GM19193 (cell line): ENCODE measurements around the gene CLINT1.

Experiments used
- POLR2A ChIP-seq: IDR thresholded peaks from 4 replicates; pipeline ENCODE4 v1.6.1; 2011; ENCODE audit not compliant: insufficient read depth, insufficient read length; ENCODE audit errors: extremely low read depth

Gene CLINT1

GRCh38 chr5:157839157-157839795 lies 19.7 kb downstream of the CLINT1 start:
- no peak for TF ChIP-seq POLR2A

- TF ChIP-seq POLR2A: no peak
Measured at GRCh38 chr5:157836121-157836753, 22.7 kb downstream of the CLINT1 start.

GRCh38 chr5:157835041-157835440 lies 23.9 kb downstream of the CLINT1 start:
- no peak for TF ChIP-seq POLR2A

- TF ChIP-seq POLR2A: no peak
Measured at GRCh38 chr5:157828944-157829639, 29.9 kb downstream of the CLINT1 start.

DNA sequence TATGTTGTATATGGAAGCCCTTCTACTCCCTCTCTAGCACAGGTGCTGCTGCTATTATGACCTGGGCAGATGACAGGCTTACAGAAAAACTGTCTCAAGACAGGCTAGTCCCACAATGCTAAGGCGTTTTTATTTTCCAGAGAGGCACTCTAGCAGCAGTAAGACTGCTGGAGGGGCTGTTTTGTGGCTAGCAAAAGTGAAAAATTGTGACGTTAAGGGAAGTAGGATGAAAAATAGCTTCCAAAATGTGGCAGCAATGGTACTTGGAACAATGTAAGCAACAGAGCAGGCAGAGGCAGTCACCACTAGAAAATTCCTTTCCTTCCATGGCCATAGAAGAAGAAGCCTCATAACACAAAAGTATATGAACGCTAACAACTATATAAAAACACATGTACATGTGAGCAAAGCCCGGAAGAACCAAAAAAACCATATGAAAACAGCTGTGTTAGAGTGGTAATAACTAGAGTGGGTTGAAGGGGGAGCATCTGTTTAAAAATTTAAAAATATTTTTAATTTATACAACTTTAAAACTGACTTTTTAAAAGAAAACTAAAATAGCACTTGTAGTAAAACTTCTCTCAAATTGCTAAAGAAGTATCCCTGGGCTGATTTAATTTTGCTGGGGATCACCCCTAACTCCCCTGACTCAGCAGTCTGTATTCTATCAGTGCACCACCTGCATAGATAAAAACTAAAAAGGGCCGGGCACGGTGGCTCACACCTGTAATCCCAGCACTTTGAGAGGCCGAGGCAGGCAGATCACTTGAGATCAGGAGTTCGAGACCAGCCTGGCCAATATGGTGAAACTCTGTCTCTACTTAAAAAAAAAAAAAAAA lies 30.6 kb downstream of the CLINT1 start:
- TF ChIP-seq POLR2A: no peak

GRCh38 chr5:157827423-157827822 lies 31.5 kb downstream of the CLINT1 start:
- no peak for TF ChIP-seq POLR2A

DNA sequence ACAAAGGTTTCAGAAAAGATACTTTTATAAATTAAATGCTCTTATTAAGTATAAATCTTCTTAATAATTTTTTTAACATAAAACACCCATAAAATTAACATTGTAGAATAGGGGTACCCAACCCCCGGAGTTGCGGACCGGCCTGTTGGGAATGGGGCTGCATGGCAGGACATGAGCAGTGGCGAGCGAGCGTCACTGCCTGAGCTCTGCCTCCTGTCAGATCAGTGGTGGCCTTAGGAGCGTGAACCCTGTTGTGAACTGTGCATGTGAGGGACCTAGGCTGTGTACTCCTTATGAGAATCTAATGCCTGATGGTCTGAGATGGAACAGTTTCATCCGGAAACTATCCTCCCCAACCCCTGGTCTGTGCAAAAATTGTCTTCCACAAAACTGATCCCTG lies 35.3 kb downstream of the CLINT1 start:
- no peak for TF ChIP-seq POLR2A

- no peak for TF ChIP-seq POLR2A
Measured at GRCh38 chr5:157821822-157822622, 36.9 kb downstream of the CLINT1 start.

DNA sequence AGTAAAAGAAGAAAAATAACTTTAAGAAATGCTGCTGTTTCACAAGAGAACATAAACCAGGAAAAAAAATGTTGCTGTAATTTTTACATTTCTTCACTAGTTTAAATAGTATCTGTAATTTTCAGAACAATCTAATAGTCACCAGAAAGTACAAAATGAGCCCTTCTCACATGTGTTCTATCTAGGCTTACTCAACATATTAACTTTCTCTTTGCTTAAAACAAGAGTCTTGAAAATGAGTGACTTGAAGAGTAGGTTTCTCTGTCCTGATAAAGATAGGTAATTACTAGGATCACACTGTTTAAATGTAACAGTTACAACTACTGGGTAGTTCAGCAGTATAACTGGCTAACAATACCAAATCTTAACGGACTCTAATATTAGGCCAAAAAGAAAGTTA lies 37.5 kb downstream of the CLINT1 start:
- no peak for TF ChIP-seq POLR2A

- no peak for TF ChIP-seq POLR2A
Measured at GRCh38 chr5:157820593-157821252, 38.2 kb downstream of the CLINT1 start.

DNA sequence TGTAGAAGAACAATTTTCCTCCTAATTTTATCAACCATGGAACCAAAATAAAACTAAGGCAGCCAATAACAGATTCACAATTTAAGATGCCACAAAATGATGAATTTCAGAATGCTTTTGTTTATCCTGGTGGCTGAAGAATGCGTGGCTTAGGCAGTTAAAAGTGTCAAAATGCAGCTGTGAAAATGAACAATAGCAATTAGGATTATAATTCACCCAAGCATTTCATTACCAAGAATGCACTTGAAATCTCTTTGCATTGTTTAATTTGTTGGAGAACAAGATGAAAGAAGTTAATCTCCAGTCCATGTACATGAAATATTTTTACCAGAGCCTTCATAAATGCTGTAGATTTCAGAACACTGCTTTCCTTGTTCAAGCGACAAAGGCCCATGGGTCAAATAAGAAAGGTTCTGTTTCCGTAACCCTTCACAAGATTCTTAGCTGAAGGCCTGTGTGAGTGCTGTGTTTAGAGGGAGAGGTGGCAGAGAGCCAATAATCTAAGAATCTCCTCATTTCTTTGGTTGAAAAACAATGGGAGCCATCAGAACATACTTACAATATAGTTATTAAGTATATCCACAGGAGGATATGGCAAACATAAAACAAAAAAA lies 39.3 kb downstream of the CLINT1 start:
- TF ChIP-seq POLR2A: no peak

- no peak for TF ChIP-seq POLR2A
Measured at GRCh38 chr5:157818368-157818767, 40.6 kb downstream of the CLINT1 start.

GRCh38 chr5:157817928-157818327 lies 41.0 kb downstream of the CLINT1 start:
- no peak for TF ChIP-seq POLR2A

- TF ChIP-seq POLR2A: no peak
Measured at GRCh38 chr5:157817387-157817702, 41.6 kb downstream of the CLINT1 start.
